HG02884 (cell line): Measurements from ENCODE around the gene HADH.
"Not testable (repeated sequence)": the region's sequence is repeated elsewhere in the genome, so short reads cannot be mapped to it uniquely, and the experiment has no call there.

Source experiments
- ATAC-seq: cut with Tn5 transposase; IDR thresholded peaks from one replicate; pipeline ENCODE4 v1.9.1; 2021; ENCODE audit warnings: mild to moderate bottlenecking, moderate library complexity; ENCODE audit not compliant: unreplicated experiment

HADH gene

GRCh38 chr4:107994894-107995293 is 5.2 kb downstream of the HADH start:
- no peak for ATAC-seq

DNA sequence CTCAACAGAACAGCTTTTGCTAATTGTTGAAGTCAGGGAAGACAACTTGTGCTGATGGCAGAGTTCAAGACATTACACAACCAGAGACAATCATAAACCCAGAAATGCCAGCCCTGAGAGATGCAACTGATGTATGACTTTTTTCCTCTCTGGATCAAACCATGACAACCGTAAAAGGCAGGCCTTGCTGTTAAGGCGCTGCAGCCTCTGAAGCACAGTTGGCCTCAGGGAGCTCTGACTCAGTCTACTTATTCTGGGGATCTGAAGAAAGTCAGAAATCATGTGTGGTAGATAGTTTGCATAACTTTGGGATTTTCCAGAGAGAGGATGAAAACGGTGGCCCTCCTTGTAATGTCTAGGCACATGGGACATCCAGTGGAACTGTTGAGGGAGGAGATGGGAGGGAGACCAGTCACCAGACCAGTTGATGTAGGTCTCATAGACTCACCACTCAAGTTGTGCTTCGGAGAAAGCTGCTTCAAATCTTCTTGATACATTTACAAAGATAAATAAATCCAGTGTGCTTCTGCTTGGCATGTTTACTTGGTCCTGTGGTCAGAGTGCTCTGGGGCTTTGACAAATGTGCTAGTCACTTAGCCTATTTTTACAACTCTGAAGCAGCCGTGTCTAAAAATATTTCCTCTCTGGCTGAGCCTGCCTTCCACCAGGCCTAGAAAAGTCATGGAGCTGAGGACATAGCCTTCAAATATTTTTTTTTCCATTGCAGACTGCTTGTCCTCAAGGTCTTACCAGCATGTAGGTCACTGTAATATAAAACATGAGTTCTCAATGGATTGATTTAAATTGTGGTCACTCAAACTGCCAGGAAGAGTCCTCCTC is 7.5 kb downstream of the HADH start:
- no peak for ATAC-seq

- ATAC-seq: no peak
Measured at GRCh38 chr4:107997794-107998193, 8.1 kb downstream of the HADH start.

GRCh38 chr4:107999932-108000539 is 10.3 kb downstream of the HADH start:
- no peak for ATAC-seq

DNA sequence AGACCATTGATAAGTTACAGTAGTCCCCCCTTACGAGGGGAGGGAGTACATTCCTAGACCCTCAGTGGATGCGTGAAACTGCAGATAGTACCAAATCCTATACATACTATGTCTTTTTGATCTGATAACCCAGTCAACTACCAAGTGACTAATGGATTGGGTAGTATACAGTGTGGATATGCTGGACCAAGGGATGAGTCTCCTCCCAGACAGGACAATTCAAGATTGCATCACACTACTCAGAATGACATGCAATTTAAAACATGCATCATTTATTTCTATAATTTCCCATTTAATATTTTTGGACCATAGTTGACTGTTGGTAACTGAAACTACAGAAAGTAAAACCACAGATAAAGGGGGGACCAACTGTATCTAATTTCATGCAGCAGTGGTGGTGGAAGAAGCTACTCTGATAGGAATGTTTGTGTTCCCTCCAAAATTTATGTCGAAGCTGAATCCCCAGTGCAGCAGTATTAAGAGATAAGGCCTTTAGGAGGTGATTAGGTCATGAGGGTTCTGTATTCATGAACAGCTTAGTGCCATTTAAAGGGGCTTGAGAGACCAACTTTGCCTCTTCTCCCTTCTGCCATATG is 11.9 kb downstream of the HADH start:
- no peak for ATAC-seq

DNA sequence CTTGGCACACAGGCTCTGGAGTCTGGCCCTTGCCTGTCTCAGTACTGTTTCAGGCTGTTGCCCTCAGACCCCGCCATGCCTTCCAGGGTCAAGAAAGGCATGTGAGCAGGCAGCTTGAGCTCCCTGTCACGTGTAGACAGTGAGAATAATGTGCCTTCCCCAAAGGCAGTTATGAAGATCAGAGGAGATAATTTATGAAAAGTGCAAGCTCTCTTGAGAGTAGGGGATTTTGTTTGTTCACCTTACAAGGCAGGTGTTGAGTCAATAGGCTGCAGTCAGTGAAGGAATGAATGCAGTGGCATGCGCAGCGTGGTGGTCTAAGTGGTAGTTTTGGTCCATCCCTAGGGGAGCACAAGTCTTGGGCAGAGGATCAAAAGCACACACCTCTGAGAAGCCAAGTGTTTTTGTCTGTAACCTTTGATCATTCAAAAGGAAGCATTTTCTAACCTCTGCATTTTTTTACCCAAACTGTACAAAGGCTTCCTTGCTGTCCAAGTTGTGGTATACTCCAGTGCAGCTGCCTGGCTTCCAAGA is 14.4 kb downstream of the HADH start:
- no peak for ATAC-seq

DNA sequence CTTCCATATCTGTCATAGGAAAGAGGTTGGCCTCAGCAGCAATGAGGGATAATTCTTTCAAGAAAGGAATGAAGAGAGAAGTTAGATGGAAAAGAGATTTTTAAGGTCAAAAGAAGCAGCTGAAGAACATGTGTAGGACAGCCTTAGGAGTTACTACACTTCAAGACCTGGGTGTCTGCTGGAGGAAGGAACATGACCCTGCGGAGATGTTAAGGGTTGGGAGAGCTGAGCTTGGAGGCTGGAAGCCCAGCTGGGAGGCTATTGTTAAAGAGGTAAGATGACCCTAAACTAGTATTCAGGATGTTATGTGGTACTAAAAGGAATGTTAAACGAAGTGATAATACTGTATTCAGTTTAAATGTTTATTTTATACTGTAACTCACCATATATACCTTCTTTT is 15.0 kb downstream of the HADH start:
- no peak for ATAC-seq

DNA sequence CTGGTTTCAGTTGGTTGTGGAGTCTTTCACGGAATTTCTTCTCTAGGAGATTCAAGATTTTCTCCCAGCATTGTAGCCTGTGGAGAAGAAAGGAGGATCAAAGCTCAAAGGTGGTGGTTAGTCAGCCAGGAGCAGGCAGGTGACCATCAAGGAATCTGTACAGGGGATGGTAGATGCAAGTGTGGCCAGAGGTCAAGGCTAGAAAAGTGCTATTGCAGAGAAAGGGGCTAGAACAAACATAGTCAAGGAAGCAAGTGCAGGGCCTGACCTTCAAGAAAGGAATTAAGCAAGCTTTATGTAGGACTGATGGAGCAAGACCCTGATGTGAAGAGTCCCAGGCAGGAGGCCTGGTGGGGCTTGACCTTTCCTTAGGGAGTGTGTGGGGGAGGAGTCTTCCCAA is 16.1 kb downstream of the HADH start:
- ATAC-seq: no peak

DNA sequence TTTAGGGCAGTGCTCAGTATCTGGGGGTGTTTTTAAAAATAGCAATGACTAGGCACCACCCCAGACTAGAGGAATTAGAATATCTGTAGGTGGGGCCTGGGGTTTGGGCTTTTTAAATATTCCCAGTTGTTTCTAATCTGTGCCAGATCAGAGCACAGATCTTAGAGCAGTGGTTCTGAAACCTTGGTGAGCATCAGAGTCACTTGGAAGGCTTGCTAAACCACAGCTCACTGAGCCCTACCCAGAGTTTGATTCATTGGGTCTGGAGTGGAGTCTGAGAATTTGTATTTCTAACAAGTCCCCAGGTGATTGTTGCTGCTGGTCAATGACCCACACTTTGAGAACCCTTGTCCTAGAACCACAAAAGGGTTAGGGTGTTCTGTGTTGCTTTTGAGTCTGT is 16.7 kb downstream of the HADH start:
- ATAC-seq: no peak

DNA sequence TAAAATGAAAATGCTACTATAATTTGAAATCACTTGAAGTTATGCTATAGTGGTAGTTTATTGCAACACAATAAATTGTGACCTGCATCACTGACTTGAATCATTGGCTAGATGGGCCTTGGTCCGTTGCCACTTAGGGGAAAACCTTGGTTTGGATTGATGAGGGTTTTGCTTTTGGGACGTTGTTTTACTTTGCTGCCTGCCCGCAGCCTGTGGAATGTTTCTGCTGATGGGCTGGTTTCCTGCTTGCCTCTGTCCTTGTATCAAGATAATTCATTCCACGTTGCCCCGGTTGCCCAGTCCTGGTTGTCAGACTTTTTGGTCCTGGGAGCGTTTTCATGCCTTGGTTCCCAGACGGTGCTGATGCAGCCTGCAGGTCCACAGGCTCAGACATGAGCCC is 18.3 kb downstream of the HADH start:
- no peak for ATAC-seq

DNA sequence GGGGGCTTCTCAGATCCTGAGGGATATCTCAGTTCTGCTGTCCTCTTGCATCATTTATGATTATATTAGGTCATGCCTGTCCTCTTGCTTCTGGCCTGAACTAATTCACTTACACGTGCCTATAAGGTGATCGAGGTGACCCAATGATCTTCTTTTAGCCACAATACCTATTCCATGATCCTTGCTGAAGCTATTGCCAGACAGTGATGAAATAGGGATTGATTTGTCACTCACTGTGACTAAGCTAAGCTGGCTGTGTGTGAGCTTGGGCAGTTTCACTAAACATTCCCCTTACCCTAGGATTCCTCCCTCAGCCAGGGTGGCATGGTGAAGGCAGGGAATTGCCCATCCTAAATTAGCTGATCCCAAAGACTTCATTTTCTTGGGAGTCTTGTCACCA is 19.0 kb downstream of the HADH start:
- no peak for ATAC-seq

DNA sequence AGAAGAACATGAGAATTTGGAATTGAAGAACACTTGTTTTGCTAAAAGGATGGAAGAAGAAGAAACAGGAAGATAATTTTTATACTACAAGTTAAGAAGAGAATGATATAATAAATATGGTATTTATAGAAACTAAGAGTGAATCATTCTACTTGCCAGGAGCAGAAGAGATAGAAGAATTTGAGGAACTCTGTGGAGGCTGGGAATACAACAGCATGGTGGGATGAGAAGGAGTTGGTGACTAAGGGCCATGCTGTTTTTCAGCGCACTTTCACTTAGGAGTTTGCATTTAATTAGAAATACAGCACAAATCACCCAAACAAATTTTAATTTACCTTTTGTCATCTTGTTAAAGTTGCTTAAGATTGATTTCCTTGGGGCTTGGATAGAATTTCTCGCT is 20.5 kb downstream of the HADH start:
- no peak for ATAC-seq

DNA sequence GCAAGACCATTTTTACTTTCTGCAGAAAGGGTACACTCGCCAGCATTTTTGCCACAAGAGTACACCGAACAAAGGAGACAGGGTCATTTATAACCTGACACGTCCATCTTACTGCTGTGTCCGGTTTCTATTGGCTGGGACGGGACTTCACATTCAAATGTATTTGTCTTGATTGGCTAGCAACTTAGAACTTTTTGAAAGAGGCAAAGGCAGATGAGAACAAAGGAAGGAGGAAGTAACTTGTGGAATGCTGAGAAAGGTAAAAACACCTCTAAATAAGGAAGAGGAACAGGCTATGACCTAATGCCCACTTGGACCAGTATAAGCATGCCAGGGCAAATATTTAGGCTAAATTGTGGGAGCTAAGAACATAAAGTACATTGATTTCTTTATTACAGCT is 22.7 kb downstream of the HADH start:
- ATAC-seq: not testable (repeated sequence)

DNA sequence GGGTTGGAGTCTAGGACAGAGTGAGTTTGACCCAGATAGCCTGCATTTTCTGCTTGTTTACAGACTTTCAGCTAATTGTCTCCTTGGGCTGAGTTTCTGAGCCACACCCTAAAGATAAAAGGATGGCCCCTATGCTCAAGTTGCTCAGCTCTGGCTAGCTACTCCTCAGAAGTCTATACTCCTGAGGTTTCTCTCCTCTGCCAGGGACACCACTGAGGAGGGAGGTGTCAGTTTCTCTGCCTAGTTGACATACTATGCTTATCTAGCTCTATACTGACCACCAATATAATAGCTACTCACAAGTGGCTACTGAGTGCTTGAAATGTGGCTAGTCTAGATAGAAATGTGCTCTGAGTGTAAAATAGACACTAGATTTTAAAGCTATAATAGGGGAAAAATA is 23.6 kb downstream of the HADH start:
- no peak for ATAC-seq

GRCh38 chr4:108013955-108014354 is 24.3 kb downstream of the HADH start:
- ATAC-seq: no peak

DNA sequence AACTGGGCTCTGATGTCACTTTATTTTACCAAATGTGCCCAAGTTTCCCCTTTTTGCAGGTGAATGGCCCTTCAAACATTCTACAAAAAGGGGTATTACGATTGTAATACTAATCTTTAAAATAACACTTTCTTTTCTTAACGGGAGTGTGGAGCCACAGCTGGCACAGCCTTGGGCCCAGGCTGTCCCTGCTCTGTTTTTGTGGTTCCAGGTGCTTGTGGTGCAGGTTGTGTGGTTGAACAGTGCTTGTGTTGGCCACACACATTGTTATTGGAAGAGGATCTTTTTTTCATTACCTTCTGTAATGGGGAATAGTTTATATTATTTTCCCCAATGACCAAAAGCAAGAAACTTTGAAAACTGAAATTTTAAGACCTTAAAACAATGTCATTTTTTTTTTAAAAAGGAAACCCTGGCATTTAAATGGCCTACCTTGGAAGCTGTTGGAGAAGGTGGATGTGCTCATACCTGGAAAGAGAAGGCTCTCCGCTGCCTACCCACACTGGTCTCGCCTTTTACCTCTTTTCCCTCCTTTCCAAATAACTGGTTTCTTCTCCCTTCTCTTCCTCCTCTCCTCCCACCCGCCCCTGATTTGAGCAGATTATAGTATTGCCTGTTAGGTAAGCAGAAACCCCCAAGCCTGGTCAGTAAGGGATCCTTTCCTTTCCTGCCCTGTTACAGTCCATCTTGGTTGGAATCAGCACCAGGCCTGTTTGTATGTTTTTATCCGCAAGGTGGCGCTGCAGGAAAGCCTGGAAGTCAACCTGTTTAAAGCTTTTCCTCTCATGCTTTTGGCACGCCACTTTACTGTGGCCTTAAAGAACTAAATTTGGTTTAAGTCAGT is 28.6 kb downstream of the HADH start:
- ATAC-seq: peak; percentile 88

DNA sequence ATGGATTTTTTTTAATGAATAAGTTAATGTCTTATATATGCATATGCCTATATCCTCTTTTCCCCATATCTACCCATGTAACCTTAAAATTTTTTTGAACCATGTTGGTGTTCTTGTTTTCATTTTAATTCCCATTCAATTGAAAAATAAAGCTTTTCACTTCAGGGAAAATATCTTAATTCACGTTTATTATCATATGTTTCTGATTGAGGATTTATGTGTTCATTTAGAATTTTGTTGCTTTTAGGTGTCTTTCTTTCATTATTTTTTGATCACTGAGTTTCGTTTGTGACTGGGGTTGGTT is 29.1 kb downstream of the HADH start:
- no peak for ATAC-seq

DNA sequence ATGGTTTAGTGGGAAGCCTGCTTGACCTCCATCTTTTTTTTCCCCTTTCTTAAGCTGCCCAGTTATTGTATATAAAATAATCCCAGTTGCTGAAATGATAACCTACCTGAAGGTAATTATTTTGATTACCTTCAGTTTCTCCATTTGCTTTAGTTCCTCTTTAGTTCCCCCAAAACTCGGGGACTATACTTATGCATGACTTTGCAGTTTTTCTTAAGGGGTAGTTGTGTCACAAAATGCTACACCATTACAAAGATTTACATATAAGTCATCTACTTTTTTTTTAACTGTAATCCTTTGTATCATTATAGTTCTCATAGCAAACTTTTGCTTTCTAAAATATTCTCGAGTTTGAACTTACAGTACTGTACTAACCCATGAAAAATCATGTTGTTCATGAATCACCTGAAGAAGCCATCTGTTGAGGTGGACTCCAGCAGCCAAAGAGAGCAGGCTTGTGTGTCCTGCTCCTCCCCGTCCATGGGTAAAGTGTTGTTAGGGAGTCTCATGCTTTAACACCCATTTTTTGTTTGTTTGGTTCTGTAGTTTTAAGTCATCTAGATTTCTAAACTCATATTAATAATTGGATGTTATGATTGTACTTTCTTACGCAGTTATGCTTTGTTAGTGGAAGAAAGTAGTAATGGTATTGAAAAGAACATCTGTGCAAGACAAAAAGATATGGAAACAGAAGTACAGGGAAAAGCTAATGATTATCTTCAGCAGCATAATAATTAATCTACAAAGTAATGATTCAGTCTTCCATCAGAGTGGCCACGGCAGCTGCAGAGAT is 34.6 kb downstream of the HADH start:
- ATAC-seq: no peak

- ATAC-seq: no peak
Measured at GRCh38 chr4:108024878-108025165, 35.1 kb downstream of the HADH start.

GRCh38 chr4:108029016-108029720 is 39.5 kb downstream of the HADH start:
- ATAC-seq: peak; percentile 35
